HepG2 (cell line): ENCODE measurements around the gene NUSAP1. TPM values are rescaled to one million over a fixed set of nuclear protein-coding genes. Genes with fewer than 3 reads are reported as not detected.

Experiments
- MIER2 ChIP-seq: IDR thresholded peaks from 2 replicates; pipeline ENCODE4 v1.6.1; 2016; ENCODE audit warnings: missing biosample characterization, missing genetic modification reagents
- NFATC3 ChIP-seq: sonication (generic); formaldehyde crosslinking; IDR thresholded peaks from 2 replicates; pipeline ENCODE4 v1.5.1; 2020; ENCODE audit warnings: mild to moderate bottlenecking, missing genetic modification reagents
- POLR2AphosphoS5 ChIP-seq: IDR thresholded peaks from 2 replicates; pipeline ENCODE4 v1.6.1; 2012; ENCODE audit warnings: low read depth, low read length
- SMAD3 ChIP-seq: sonication (generic); formaldehyde crosslinking; IDR thresholded peaks from 2 replicates; pipeline ENCODE4 v1.4.0; 2020; ENCODE audit warnings: missing genetic modification reagents
- SNAPC2 ChIP-seq: sonication (generic); formaldehyde crosslinking; IDR thresholded peaks from 2 replicates; pipeline ENCODE4 v1.8.1; 2022; ENCODE audit warnings: mild to moderate bottlenecking, missing genetic modification reagents
- STAG1 ChIP-seq: sonication (generic); formaldehyde crosslinking; IDR thresholded peaks from 2 replicates; pipeline ENCODE4 v1.4.0; 2020; ENCODE audit warnings: missing genetic modification reagents
- ZFAT ChIP-seq: sonication (generic); formaldehyde crosslinking; conservative IDR thresholded peaks from 2 replicates; pipeline ENCODE4 v1.8.1; 2023; ENCODE audit warnings: missing genetic modification reagents, inconsistent platforms
- ZFYVE20 ChIP-seq: sonication (generic); formaldehyde crosslinking; IDR thresholded peaks from 2 replicates; pipeline ENCODE4 v1.8.0; 2023; ENCODE audit warnings: low read depth, mild to moderate bottlenecking, moderate library complexity, missing genetic modification reagents, borderline replicate concordance
- ZMYM4 ChIP-seq: sonication (generic); formaldehyde crosslinking; IDR thresholded peaks from 2 replicates; pipeline ENCODE4 v1.8.1; 2023; ENCODE audit warnings: mild to moderate bottlenecking, missing genetic modification reagents
- ZNF557 ChIP-seq: sonication (generic); formaldehyde crosslinking; IDR thresholded peaks from 2 replicates; pipeline ENCODE4 v1.4.0; 2020; ENCODE audit warnings: missing genetic modification reagents
- ZNF615 ChIP-seq: sonication (generic); formaldehyde crosslinking; IDR thresholded peaks from 2 replicates; pipeline ENCODE4 v1.5.0; 2020; ENCODE audit warnings: mild to moderate bottlenecking, missing genetic modification reagents, borderline replicate concordance
- ZNF670 ChIP-seq: sonication (generic); formaldehyde crosslinking; IDR thresholded peaks from 2 replicates; pipeline ENCODE4 v1.8.0; 2022; ENCODE audit warnings: mild to moderate bottlenecking, missing genetic modification reagents, borderline replicate concordance
- polyA plus RNA-seq, 8 experiments: library from polyadenylated mRNA; depleted of rRNA in 3 of 8; stranded (reverse) in 7 of 8; unstranded in 1 of 8; fragments of >200 nt; fragmentation: Illumina TruSeq in 4 of 8; extraction: Trizol in 4 of 8; gene quantifications; 2 replicates each; pipeline versions ENCODE4 v1.2.1 to v1.2.3, GENCODE V29; 2011 to 2016; ENCODE audit warnings: low read depth in 4 of 8, missing spikeins in 1 of 8, mixed read lengths in 1 of 8; ENCODE audit not compliant: insufficient read depth in 1 of 8
- total RNA-seq, 5 experiments: library from RNA; depleted of rRNA; stranded (reverse); fragments of >200 nt; fragmentation: Illumina TruSeq; extraction: Trizol; gene quantifications; 2 replicates each; pipeline ENCODE4 v1.2.3, GENCODE V29; 2016; ENCODE audit warnings: low read depth in 1 of 5
- TF ChIP-seq, protein P1 (sequence below): sonication (generic); formaldehyde crosslinking; IDR thresholded peaks from 2 replicates; pipeline ENCODE4 v1.5.1; 2020; ENCODE audit warnings: mild to moderate bottlenecking, missing genetic modification reagents, moderate library complexity
- TF ChIP-seq, protein P2 (sequence below): sonication (generic); formaldehyde crosslinking; IDR thresholded peaks from 2 replicates; pipeline ENCODE4 v1.4.0; 2020; ENCODE audit warnings: low read depth, mild to moderate bottlenecking, missing genetic modification reagents
- TF ChIP-seq, protein P3 (sequence below): sonication (generic); formaldehyde crosslinking; IDR thresholded peaks from 2 replicates; pipeline ENCODE4 v1.4.0; 2020; ENCODE audit warnings: missing genetic modification reagents, borderline replicate concordance
- TF ChIP-seq, protein P4 (sequence below): sonication (generic); formaldehyde crosslinking; IDR thresholded peaks from 2 replicates; pipeline ENCODE4 v1.4.0; 2020; ENCODE audit warnings: missing genetic modification reagents, borderline replicate concordance
- TF ChIP-seq, protein P5 (sequence below): sonication (generic); formaldehyde crosslinking; IDR thresholded peaks from 2 replicates; pipeline ENCODE4 v1.8.1; 2023; ENCODE audit warnings: mild to moderate bottlenecking, missing genetic modification reagents

NUSAP1 gene
- total and polyA plus RNA-seq, 2 of the 13 experiments (the other 11 are each of a cell fraction or from before 2014, with no cell fraction given): 59.5 to 106 TPM

DNA sequence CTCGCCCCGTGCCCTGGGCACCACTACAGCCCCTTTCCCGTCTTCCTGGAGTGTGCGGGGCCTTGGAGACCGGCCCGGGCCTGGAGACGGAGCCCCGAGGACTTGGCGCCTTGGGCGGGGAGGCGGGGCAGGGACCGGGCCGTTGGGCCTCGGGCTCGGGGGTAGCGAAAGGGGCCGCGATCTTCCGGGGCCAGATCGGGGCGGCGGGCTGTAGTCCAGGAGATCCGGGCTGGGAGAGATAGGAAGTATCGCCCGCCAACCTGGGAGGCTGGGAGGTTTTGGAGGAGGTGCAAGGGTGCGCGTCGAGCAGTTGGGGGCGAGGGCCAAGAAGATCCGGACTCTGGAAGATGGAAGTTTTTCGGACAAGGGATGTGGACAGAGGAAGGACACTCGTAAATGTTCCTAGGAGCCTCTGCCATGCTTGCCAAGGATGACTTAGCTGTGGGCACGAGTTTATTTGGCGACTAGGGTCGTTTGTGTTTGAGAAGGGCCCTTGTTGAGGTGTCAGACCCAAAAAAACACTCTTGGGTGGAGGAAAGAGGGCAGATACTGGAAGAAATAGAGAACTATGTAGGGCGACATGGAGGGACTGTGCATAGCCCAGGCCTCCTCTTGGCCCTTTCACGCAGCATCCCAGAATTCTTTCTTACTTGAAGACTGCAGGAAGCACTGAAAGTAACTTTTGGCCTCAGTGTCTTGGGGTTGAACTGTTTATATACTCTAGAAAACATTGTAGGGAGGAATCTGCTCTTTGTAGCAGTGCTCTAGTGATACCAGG lies 84.9 kb downstream of the NUSAP1 start (continued):
- TF ChIP-seq POLR2AphosphoS5 (no peak), ZFAT (CRISPR knock-in tag) (no peak), ZNF557 (CRISPR knock-in tag) (0 out of 2 replicates have a peak, but pooled peaks have one; percentile 46), STAG1 (CRISPR knock-in tag) (no peak), ZMYM4 (CRISPR knock-in tag) (no peak), SMAD3 (CRISPR knock-in tag) (no peak), ZFYVE20 (no peak), SNAPC2 (CRISPR knock-in tag) (no peak), MIER2 (no peak), ZNF670 (no peak), NFATC3 (CRISPR knock-in tag) (no peak), ZNF615 (CRISPR knock-in tag) (no peak)
- TF ChIP-seq, protein P1, sequence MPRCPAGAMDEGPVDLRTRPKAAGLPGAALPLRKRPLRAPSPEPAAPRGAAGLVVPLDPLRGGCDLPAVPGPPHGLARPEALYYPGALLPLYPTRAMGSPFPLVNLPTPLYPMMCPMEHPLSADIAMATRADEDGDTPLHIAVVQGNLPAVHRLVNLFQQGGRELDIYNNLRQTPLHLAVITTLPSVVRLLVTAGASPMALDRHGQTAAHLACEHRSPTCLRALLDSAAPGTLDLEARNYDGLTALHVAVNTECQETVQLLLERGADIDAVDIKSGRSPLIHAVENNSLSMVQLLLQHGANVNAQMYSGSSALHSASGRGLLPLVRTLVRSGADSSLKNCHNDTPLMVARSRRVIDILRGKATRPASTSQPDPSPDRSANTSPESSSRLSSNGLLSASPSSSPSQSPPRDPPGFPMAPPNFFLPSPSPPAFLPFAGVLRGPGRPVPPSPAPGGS (CRISPR knock-in tag): no peak
- TF ChIP-seq, protein P2, sequence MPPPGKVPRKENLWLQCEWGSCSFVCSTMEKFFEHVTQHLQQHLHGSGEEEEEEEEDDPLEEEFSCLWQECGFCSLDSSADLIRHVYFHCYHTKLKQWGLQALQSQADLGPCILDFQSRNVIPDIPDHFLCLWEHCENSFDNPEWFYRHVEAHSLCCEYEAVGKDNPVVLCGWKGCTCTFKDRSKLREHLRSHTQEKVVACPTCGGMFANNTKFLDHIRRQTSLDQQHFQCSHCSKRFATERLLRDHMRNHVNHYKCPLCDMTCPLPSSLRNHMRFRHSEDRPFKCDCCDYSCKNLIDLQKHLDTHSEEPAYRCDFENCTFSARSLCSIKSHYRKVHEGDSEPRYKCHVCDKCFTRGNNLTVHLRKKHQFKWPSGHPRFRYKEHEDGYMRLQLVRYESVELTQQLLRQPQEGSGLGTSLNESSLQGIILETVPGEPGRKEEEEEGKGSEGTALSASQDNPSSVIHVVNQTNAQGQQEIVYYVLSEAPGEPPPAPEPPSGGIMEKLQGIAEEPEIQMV (CRISPR knock-in tag): no peak
- TF ChIP-seq, protein P3, sequence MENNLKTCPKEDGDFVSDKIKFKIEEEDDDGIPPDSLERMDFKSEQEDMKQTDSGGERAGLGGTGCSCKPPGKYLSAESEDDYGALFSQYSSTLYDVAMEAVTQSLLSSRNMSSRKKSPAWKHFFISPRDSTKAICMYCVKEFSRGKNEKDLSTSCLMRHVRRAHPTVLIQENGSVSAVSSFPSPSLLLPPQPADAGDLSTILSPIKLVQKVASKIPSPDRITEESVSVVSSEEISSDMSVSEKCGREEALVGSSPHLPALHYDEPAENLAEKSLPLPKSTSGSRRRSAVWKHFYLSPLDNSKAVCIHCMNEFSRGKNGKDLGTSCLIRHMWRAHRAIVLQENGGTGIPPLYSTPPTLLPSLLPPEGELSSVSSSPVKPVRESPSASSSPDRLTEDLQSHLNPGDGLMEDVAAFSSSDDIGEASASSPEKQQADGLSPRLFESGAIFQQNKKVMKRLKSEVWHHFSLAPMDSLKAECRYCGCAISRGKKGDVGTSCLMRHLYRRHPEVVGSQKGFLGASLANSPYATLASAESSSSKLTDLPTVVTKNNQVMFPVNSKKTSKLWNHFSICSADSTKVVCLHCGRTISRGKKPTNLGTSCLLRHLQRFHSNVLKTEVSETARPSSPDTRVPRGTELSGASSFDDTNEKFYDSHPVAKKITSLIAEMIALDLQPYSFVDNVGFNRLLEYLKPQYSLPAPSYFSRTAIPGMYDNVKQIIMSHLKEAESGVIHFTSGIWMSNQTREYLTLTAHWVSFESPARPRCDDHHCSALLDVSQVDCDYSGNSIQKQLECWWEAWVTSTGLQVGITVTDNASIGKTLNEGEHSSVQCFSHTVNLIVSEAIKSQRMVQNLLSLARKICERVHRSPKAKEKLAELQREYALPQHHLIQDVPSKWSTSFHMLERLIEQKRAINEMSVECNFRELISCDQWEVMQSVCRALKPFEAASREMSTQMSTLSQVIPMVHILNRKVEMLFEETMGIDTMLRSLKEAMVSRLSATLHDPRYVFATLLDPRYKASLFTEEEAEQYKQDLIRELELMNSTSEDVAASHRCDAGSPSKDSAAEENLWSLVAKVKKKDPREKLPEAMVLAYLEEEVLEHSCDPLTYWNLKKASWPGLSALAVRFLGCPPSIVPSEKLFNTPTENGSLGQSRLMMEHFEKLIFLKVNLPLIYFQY: 0 out of 2 replicates have a peak, but pooled peaks have one; percentile 39
- TF ChIP-seq, protein P4, sequence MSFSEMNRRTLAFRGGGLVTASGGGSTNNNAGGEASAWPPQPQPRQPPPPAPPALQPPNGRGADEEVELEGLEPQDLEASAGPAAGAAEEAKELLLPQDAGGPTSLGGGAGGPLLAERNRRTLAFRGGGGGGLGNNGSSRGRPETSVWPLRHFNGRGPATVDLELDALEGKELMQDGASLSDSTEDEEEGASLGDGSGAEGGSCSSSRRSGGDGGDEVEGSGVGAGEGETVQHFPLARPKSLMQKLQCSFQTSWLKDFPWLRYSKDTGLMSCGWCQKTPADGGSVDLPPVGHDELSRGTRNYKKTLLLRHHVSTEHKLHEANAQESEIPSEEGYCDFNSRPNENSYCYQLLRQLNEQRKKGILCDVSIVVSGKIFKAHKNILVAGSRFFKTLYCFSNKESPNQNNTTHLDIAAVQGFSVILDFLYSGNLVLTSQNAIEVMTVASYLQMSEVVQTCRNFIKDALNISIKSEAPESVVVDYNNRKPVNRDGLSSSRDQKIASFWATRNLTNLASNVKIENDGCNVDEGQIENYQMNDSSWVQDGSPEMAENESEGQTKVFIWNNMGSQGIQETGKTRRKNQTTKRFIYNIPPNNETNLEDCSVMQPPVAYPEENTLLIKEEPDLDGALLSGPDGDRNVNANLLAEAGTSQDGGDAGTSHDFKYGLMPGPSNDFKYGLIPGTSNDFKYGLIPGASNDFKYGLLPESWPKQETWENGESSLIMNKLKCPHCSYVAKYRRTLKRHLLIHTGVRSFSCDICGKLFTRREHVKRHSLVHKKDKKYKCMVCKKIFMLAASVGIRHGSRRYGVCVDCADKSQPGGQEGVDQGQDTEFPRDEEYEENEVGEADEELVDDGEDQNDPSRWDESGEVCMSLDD (CRISPR knock-in tag): 0 out of 2 replicates have a peak, but pooled peaks have one; percentile 3
- TF ChIP-seq, protein P5, sequence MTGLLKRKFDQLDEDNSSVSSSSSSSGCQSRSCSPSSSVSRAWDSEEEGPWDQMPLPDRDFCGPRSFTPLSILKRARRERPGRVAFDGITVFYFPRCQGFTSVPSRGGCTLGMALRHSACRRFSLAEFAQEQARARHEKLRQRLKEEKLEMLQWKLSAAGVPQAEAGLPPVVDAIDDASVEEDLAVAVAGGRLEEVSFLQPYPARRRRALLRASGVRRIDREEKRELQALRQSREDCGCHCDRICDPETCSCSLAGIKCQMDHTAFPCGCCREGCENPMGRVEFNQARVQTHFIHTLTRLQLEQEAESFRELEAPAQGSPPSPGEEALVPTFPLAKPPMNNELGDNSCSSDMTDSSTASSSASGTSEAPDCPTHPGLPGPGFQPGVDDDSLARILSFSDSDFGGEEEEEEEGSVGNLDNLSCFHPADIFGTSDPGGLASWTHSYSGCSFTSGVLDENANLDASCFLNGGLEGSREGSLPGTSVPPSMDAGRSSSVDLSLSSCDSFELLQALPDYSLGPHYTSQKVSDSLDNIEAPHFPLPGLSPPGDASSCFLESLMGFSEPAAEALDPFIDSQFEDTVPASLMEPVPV (CRISPR knock-in tag): no peak
